Skeletal muscle satellite cell (primary cell): ENCODE results near the gene SSBP4.

Source experiments
- H3K27me3 ChIP-seq: 2 replicates; pipeline ENCODE4 v1.7.0; 2013; ENCODE audit warnings: low read length; ENCODE audit not compliant: control insufficient read depth, insufficient read depth
- H3K36me3 ChIP-seq: 2 replicates; pipeline ENCODE4 v1.7.0; 2013; ENCODE audit warnings: mild to moderate bottlenecking, control low read depth, low read length; ENCODE audit not compliant: insufficient read depth
- H3K4me1 ChIP-seq: 2 replicates; pipeline ENCODE4 v1.7.0; 2013; ENCODE audit warnings: low read length; ENCODE audit not compliant: control insufficient read depth, insufficient read depth
- H3K4me2 ChIP-seq: 2 replicates; pipeline ENCODE4 v1.7.0; 2013; ENCODE audit warnings: mild to moderate bottlenecking, low read length
- H3K4me3 ChIP-seq: 2 replicates; pipeline ENCODE4 v1.7.0; 2013; ENCODE audit warnings: low read length
- H3K9ac ChIP-seq: 2 replicates; pipeline ENCODE4 v1.7.0; 2013; ENCODE audit warnings: mild to moderate bottlenecking, low read depth, low read length, moderate library complexity
- H3K9me3 ChIP-seq: replicated peaks from 2 replicates; pipeline ENCODE4 v1.7.0; 2013; ENCODE audit warnings: mild to moderate bottlenecking, control low read depth, low read length

The SSBP4 gene

GRCh38 chr19:18416778-18417249 lies 2.4 kb upstream of the SSBP4 start:
- Histone ChIP-seq H3K27me3 (no peaks in the 10 kb centered on the region), H3K9ac (peak overlapping the region; percentile 84), H3K36me3 (no peaks in the 10 kb centered on the region), H3K4me1 (peaks cover 66% of the 10 kb centered on the region), H3K4me3 (peak overlapping the region; percentile 62), H3K4me2 (peak overlapping the region; percentile 88), H3K9me3 (no peaks in the 10 kb centered on the region)

GRCh38 chr19:18417250-18418028 lies 1.8 kb upstream of the SSBP4 start:
- Histone ChIP-seq H3K27me3 (no peaks in the 10 kb centered on the region), H3K4me2 (peak overlapping the region; percentile 88), H3K4me1 (peaks cover 66% of the 10 kb centered on the region), H3K36me3 (no peaks in the 10 kb centered on the region), H3K9me3 (no peaks in the 10 kb centered on the region), H3K4me3 (peak overlapping the region; percentile 62), H3K9ac (peak overlapping the region; percentile 84)

DNA sequence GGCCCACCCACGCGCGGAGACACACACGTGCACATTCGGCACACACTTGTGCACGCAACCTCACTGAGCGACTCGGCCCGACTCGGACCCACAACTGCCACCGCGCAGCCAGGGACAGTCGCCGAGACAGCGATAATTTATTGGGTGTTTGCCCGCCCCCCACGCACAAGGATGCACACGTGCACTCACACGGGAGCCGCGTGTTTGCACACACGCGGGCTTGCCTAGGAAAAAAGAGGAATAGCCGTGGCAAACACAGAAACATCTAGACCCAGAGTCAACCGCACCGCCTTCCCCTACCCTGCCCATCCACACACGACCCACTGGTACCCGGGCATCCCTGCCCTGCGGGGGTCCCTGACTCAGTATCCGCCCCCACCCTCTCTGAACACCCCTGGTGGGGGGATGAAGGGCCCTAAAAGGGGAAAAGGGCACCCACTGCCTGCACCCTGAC lies 1.1 kb upstream of the SSBP4 start:
- H3K27me3 ChIP-seq: no peaks in the 10 kb centered on the region
- peak overlapping the region; percentile 84 for H3K9ac ChIP-seq
- peak overlapping the region; percentile 62 for H3K4me3 ChIP-seq
- peaks cover 66% of the 10 kb centered on the region for H3K4me1 ChIP-seq
- no peaks in the 10 kb centered on the region for H3K9me3 ChIP-seq
- peak overlapping the region; percentile 88 for H3K4me2 ChIP-seq
- H3K36me3 ChIP-seq: no peaks in the 10 kb centered on the region

DNA sequence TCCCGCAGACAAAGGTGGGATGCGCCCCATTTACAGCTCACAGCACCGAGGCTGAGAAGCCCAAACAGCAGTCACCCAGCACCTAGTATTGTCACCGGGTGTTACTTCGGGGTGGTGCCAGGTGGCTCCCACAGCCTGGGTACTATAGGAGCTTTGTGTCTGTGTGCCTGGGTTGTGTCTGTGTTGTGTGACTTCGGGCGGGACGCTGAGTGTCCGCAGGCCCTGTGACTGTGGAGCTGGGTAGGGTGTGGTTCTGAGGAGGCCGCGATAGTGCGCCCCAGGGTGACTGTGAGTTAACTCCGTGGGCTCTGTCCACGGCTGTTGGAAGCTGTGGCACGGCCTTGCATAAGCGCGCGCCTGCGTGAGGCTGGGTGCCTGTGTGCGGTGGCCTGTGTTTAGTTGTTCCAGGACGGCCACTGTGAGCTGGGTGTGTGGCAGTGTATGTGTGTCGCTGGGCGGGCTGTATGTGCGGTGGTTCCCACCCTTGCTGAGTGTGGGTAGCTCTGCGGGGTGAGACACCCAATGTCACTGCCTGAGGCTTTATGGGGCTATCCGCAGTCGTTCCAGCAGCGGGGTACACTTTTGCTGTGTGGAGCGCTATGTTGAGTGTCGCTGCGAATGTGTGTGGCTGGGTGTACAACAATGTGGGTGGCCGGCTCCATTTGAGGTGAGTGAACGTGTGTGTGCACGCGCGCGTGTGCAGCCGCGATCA lies 559 bp upstream of the SSBP4 start:
- Histone ChIP-seq H3K9me3 (no peaks in the 10 kb centered on the region), H3K36me3 (no peaks in the 10 kb centered on the region), H3K9ac (peak overlapping the region; percentile 19), H3K27me3 (no peaks in the 10 kb centered on the region), H3K4me2 (peak overlapping the region; percentile 98), H3K4me1 (peaks cover 66% of the 10 kb centered on the region), H3K4me3 (peak overlapping the region; percentile 87)

DNA sequence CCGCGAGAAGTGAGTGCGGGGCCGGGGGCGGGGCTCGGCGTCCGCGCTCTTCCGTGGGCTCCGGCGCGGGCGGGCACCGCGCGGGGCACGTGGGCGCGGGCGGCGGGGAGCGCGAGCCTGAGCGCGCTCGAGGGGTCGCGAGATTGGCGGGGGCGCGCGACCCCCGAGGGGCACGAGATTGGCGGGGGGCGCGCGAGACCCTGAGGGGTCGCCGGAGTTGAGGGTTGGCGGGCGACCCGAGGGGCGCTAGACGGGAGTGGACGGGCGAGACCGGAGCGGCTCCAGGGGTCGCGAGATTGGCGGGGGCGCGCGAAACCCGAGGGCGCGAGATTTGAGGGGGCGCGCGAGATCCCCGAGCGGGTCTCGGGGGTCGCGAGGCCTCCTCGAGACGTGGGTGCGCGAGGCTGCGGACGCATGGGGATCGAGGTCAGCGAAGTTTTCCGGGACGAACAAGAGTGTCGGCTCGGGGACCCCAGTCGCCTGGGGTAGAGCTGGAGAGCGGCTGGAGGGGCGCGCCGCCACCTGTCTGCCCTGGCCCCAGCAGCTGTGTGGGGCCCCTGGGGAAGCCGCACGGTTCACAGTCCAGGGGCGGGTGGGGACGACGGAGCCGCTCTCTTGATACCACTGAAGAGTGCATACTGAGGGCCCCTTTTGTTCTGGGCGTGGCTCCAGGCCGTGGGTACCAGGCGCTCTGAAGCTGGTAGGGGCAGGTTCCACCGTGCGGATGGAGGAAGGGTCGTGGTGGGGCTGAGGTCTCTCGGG lies 682 bp downstream of the SSBP4 start:
- H3K9me3 ChIP-seq: no peaks in the 10 kb centered on the region
- peak overlapping the region; percentile 87 for H3K4me3 ChIP-seq
- H3K36me3 ChIP-seq: no peaks in the 10 kb centered on the region
- H3K9ac ChIP-seq: peak overlapping the region; percentile 86
- no peaks in the 10 kb centered on the region for H3K27me3 ChIP-seq
- peak overlapping the region; percentile 98 for H3K4me2 ChIP-seq
- peaks cover 59% of the 10 kb centered on the region for H3K4me1 ChIP-seq

DNA sequence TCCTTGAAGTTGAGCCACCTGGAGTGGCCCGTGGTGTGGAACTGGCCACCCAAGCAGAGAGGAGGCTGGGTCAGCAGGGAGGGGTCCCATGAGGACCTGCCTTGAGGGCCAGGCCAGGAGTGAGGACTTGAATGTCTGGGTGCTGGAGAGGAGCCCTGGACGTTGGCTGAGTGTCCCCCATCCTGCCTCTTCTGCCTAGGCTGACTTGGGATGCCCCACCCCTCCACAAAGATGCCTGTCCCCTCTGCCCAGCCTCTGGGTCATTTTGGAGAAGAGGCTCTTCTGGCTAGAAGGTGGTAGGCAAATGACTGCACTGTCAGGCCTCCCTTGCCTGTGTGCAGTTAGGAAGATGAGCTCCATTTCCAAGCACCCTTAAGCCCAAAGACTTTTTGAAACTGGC lies 1.7 kb downstream of the SSBP4 start:
- peak overlapping the region; percentile 86 for H3K9ac ChIP-seq
- peak overlapping the region; percentile 87 for H3K4me3 ChIP-seq
- H3K36me3 ChIP-seq: no peaks in the 10 kb centered on the region
- H3K27me3 ChIP-seq: no peaks in the 10 kb centered on the region
- H3K9me3 ChIP-seq: no peaks in the 10 kb centered on the region
- peaks cover 58% of the 10 kb centered on the region for H3K4me1 ChIP-seq
- peak overlapping the region; percentile 98 for H3K4me2 ChIP-seq

- H3K9ac ChIP-seq: peak overlapping the region; percentile 86
- H3K4me3 ChIP-seq: peak overlapping the region; percentile 87
- H3K4me2 ChIP-seq: peak overlapping the region; percentile 98
- no peaks in the 10 kb centered on the region for H3K36me3 ChIP-seq
- peaks cover 58% of the 10 kb centered on the region for H3K4me1 ChIP-seq
- H3K27me3 ChIP-seq: no peaks in the 10 kb centered on the region
- H3K9me3 ChIP-seq: no peaks in the 10 kb centered on the region
These were observed 2.3 kb downstream of the SSBP4 start for GRCh38 chr19:18421371-18421959.

DNA sequence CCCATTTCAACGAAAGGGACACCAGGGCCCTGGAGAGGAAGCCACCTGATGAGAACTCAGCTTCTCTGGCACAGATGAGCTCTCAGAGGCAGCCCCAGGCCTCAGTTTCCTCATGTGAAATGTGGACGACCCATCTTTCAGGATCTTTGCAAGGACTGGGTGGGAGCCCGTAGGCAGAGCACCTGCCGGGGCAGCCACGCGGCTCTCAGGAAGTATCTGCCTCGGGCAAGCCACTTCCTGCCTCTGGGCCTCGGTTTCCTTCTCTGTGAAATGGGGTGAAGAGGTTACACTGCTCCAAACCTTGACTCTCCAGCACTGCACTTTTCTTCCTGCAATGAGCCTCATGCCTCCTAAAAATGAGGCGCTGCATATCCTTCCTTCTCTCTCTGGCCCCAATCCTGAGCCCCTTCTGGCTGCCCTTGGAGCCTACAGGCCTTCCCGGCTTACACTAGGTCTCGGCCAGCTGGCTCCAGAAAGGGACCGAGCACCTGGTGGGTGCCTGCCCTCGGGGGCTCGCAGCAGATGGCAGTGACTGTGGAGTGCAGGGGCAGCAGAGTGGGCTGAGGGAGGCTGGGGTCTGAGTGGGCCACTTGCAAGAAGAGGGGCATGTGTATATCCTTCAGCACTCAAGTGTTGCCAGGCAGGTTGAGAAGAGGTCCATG lies 3.5 kb downstream of the SSBP4 start:
- no peaks in the 10 kb centered on the region for H3K9me3 ChIP-seq
- H3K36me3 ChIP-seq: no peaks in the 10 kb centered on the region
- no peak overlapping the region for H3K4me3 ChIP-seq
- no peak overlapping the region for H3K4me2 ChIP-seq
- no peak overlapping the region for H3K9ac ChIP-seq
- peaks cover 52% of the 10 kb centered on the region for H3K4me1 ChIP-seq
- H3K27me3 ChIP-seq: no peaks in the 10 kb centered on the region

GRCh38 chr19:18423258-18424020 lies 4.2 kb downstream of the SSBP4 start:
- no peaks in the 10 kb centered on the region for H3K36me3 ChIP-seq
- peaks cover 44% of the 10 kb centered on the region for H3K4me1 ChIP-seq
- H3K9me3 ChIP-seq: no peaks in the 10 kb centered on the region
- no peak overlapping the region for H3K4me3 ChIP-seq
- no peaks in the 10 kb centered on the region for H3K27me3 ChIP-seq
- H3K9ac ChIP-seq: no peak overlapping the region
- no peak overlapping the region for H3K4me2 ChIP-seq

DNA sequence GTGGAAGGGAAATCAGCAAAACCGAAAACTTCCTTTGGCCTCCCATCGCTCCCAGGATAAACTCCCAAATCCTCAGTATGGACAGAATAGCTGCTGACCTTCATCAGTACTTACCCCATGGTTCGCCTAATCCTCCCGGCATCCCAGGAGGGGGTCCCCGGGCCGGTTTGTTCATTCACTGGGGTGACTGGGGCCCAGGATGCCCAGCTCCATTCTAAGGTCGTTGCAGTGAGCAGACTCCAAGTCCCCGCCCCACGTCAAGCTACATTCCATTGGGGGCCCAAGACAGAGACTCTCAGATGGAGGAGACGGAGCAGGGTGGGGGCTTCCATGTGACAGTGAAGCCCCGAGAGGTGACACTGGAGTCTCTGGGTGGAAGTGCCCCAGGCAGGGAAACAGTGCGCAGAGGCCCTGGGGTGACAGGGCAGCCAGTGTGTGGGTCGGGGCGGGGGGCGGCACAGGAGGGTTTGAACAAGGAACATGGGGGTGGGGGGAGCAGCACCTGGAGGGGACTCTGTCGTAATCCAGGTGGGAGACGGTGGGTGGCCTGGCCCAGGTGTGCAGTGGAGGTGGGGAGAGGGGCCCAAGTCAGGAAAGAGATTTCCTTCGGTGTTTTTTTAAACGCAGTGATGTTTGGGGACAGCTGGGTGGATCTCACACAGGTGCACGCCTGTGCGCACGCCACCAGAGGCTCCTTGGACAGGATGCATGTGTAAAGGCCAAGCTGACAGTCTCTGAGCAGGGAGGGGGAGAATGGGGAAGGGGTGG lies 5.1 kb downstream of the SSBP4 start:
- Histone ChIP-seq H3K27me3 (no peaks in the 10 kb centered on the region), H3K4me1 (peaks cover 45% of the 10 kb centered on the region), H3K9me3 (no peaks in the 10 kb centered on the region)

More for the DNA sequence above, 5.1 kb downstream of the SSBP4 start:
- Histone ChIP-seq H3K9ac (no peak overlapping the region), H3K4me2 (no peak overlapping the region), H3K36me3 (no peaks in the 10 kb centered on the region), H3K4me3 (no peak overlapping the region)
